Lung (tissue), 12 donors: ENCODE results near the gene ARMC10. TPM values are rescaled to one million over a fixed set of nuclear protein-coding genes. Genes with fewer than 3 reads are reported as not detected.

Source experiments
- ATAC-seq: fragments of 200-7000 bp; cut with Tn5 transposase; one replicate; pipeline ENCODE4 v1.9.1; 2020; ENCODE audit warnings: moderate number of reproducible peaks; ENCODE audit not compliant: insufficient read depth, low FRiP score
- DNase-seq, 3 donors: peaks; one replicate each; pipeline ENCODE4 v3.0.0-alpha.2; 2013 to 2017
- H3K27ac ChIP-seq, 2 donors: one replicate each; pipeline ENCODE4 v1.5.1; 2013; ENCODE audit warnings: mild to moderate bottlenecking in 2 of 2, moderate library complexity in 2 of 2, control low read depth in 1 of 2, inconsistent platforms in 1 of 2, low read depth in 1 of 2, low read length in 1 of 2
- H3K27me3 ChIP-seq, 3 donors: one replicate each; pipeline ENCODE4 v1.5.1; 2013; ENCODE audit warnings: low read length in 2 of 3; ENCODE audit not compliant: control insufficient read depth in 3 of 3, insufficient read depth in 3 of 3
- H3K36me3 ChIP-seq, 4 donors: one replicate each; pipeline ENCODE4 v1.5.1; 2013; ENCODE audit warnings: low read length in 4 of 4, mild to moderate bottlenecking in 1 of 4, moderate library complexity in 1 of 4; ENCODE audit not compliant: control insufficient read depth in 4 of 4, insufficient read depth in 4 of 4
- H3K4me1 ChIP-seq, 5 donors: one replicate each; pipeline ENCODE4 v1.5.1; 2013; ENCODE audit warnings: low read length in 5 of 5, mild to moderate bottlenecking in 2 of 5, moderate library complexity in 1 of 5; ENCODE audit not compliant: control insufficient read depth in 5 of 5, insufficient read depth in 5 of 5
- H3K4me3 ChIP-seq: one replicate; pipeline ENCODE4 v1.5.1; 2013; ENCODE audit warnings: mild to moderate bottlenecking, control low read depth, moderate library complexity
- H3K9ac ChIP-seq, 2 donors: one replicate each; pipeline ENCODE4 v1.5.1; 2013; ENCODE audit warnings: low read length in 2 of 2, control low read depth in 1 of 2; ENCODE audit not compliant: insufficient read depth in 1 of 2
- H3K9me3 ChIP-seq, 4 donors: one replicate each; pipeline ENCODE4 v1.5.1; 2013; ENCODE audit warnings: low read length in 3 of 4, mild to moderate bottlenecking in 1 of 4, moderate library complexity in 1 of 4; ENCODE audit not compliant: control insufficient read depth in 4 of 4, insufficient read depth in 3 of 4
- WGBS, 2 donors: extraction: QIAGEN DNeasy Blood & Tissue Kit; methylation state at CpG; one replicate each; pipeline ENCODE4 v1.1.7; 2013; 5-methylcytosine and 5-hydroxymethylcytosine counted together
- polyA plus RNA-seq, 2 donors: library from polyadenylated mRNA; stranded (reverse); fragments of 200-250 nt; gene quantifications; one replicate each; pipeline ENCODE4 v1.2.1, GENCODE V29; 2013
- total RNA-seq, 2 donors: library from RNA; depleted of rRNA in 1 of 2; stranded (reverse); fragments of >200 nt in 1 of 2; gene quantifications; one replicate each; pipeline ENCODE4 v1.2.1, GENCODE V29; 2014 to 2021
- TF ChIP-seq, protein P1 (sequence below): IDR thresholded peaks from 2 replicates; pipeline ENCODE4 v1.5.1; 2012; ENCODE audit warnings: mild to moderate bottlenecking; ENCODE audit errors: control extremely low read depth, extremely low read depth
- donor health status: control.
- donor health status: control.
- donor health status: Bipolar disorder and iron deficiency.
- donor health status: healthy.
- donor health status: DM: yes; HTN: yes; CAD: no.

Gene ARMC10
- total and polyA plus RNA-seq, 4 donors: 22.2 to 39.4 (median 28.3) TPM

DNA sequence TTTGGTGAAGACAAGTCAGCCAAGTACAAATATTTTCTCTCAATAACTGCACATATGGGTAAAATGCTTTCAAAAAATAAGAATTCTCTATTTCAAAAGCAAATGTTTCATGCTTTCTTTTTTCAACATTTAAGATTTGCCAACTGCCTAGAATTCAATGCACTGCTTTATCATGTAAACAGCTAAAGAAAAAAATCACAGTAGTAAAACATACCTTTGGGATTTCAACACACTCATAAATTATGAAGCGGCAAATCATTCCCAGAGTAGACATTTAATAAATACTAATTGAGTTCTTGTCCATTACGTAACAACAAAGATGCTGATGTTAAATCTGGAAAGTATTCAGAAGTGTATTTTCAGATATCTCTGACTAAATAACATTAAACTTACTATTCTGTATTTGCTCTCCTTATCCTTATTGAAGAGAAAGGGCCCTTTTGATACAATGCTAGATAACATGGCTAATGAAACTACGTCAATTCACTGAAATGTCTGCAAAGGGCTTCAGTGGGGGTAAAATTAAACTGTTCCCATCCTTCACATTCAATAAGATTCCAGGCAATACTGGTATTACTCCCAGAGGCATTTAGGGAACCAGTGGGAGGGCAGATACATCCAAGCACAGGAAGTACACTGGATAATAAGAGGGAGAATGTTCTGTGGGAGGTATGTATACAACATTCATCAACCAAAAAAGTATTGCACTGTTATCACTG lies 60.1 kb downstream of the ARMC10 start:
- H3K9me3 ChIP-seq: no peaks in the 10 kb centered on the region

DNA sequence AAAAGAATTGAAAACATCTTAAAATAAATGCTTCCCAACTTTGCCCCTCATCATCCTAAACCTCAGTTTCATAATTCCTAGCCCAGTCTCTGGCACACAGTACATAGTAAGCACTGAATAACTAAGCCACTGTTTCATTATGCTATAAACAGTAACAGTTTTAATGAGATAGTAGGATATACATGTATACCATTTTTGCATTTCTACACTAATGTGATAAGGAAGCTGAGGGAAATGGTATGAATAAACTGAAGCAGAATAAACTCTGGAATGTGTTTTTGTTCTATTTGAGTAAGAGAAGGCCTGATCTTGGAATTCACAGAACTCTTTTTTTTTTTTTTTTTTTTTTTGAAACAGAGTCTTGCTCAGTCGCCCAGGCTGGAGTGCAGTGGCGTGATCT lies 65.1 kb downstream of the ARMC10 start:
- DNase-seq (no peak), ATAC-seq (no peak)
- 89% methylated on average over 2 of the region's 2 CpGs; no CpG with 5 or more reads in 1 of the 2 donors for WGBS, 2 donors
- no peaks in the 10 kb centered on the region for H3K27me3 ChIP-seq
- H3K9ac ChIP-seq: no peak overlapping the region
- no peaks in the 10 kb centered on the region for H3K9me3 ChIP-seq
- peaks cover 0 to 7% (median 0%) of the 10 kb centered on the region in 5 donors for H3K4me1 ChIP-seq
- TF ChIP-seq, protein P1, sequence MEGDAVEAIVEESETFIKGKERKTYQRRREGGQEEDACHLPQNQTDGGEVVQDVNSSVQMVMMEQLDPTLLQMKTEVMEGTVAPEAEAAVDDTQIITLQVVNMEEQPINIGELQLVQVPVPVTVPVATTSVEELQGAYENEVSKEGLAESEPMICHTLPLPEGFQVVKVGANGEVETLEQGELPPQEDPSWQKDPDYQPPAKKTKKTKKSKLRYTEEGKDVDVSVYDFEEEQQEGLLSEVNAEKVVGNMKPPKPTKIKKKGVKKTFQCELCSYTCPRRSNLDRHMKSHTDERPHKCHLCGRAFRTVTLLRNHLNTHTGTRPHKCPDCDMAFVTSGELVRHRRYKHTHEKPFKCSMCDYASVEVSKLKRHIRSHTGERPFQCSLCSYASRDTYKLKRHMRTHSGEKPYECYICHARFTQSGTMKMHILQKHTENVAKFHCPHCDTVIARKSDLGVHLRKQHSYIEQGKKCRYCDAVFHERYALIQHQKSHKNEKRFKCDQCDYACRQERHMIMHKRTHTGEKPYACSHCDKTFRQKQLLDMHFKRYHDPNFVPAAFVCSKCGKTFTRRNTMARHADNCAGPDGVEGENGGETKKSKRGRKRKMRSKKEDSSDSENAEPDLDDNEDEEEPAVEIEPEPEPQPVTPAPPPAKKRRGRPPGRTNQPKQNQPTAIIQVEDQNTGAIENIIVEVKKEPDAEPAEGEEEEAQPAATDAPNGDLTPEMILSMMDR: no peak
- peaks cover 0 to 6% (median 1%) of the 10 kb centered on the region in 4 donors for H3K36me3 ChIP-seq
- no peak overlapping the region for H3K27ac ChIP-seq
- no peak overlapping the region for H3K4me3 ChIP-seq

More for the DNA sequence above, 60.1 kb downstream of the ARMC10 start:
- TF ChIP-seq, protein P1: no peak
- Histone ChIP-seq H3K27me3 (no peaks in the 10 kb centered on the region), H3K9ac (no peak overlapping the region), H3K27ac (no peak overlapping the region), H3K36me3 (no peaks in the 10 kb centered on the region), H3K4me1 (peaks cover 0 to 13% (median 1%) of the 10 kb centered on the region in 5 donors), H3K4me3 (no peak overlapping the region)
- no peak for ATAC-seq
- 76 to 82% methylated on average over 3 of the region's 3 CpGs for WGBS, 2 donors
- peak in 2 of 3 donors; percentile 54 to 74 for DNase-seq

DNA sequence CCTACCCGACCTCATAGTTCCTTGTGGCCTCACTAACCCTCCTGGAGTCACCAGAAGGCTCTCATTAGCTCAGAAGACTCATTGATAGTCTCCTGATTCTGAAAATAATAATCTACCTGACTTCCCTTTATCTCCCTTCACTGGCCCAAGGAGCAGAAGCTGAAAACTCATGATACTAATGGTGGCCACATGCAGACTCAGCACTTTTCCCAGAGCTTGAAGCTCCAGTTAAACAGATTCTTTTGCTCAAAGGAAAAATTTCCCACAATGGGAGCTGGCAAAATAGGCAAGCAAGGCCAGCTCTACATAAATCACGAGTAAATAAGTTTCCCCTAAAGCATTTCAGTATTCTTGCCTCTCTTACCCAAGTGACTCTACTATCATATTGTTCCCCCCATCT lies 65.7 kb downstream of the ARMC10 start:
- no peak for ATAC-seq

More for the DNA sequence above, 65.7 kb downstream of the ARMC10 start:
- H3K27me3 ChIP-seq: no peaks in the 10 kb centered on the region
- H3K4me3 ChIP-seq: no peak overlapping the region
- no peaks in the 10 kb centered on the region for H3K9me3 ChIP-seq
- peaks cover 0 to 6% (median 1%) of the 10 kb centered on the region in 4 donors for H3K36me3 ChIP-seq
- H3K27ac ChIP-seq: no peak overlapping the region
- no peak for DNase-seq
- H3K4me1 ChIP-seq: peaks cover 0 to under 1% (median 0%) of the 10 kb centered on the region in 5 donors
- 94 to 96% methylated on average over 2 of the region's 2 CpGs for WGBS, 2 donors
- no peak overlapping the region for H3K9ac ChIP-seq
- TF ChIP-seq, protein P1: no peak
